ENCODE data around the gene QPCTL. TPM values are rescaled to one million over a fixed set of nuclear protein-coding genes. Genes with fewer than 3 reads are reported as not detected.
A peak's percentile ranks its signal among the peaks of the same experiment; 100 is the strongest.

Gene QPCTL
- total RNA-seq, 1 donor from 2014 or later = 21.1 TPM

- peak; percentile 50 for ATAC-seq (ENCODE audit: low read depth)
Observed at GRCh38 chr19:45645631-45646344, 46.7 kb upstream of the QPCTL start.

GRCh38 chr19:45646345-45646698 is 46.1 kb upstream of the QPCTL start:
- CTCF ChIA-PET = interaction anchor here (1.0 to 1.3 kb wide), 3 partner anchors 28 to 207 kb away, joined by 3 to 4 read pairs (median 3); partner anchors contain the start of gene OPA3
- intact Hi-C loops (cut with micrococcal nuclease) = loop anchor here (10.0 kb wide), 2 partner anchors 242 to 892 kb away; partner anchors contain the start of genes POLR1G and PPP1R13L
- no peak overlapping the region for H3K27ac Mint-ChIP-seq
- POLR2A ChIA-PET = interaction anchor here (0.6 to 1.6 kb wide), 8 partner anchors 10 to 168 kb away, joined by 3 to 10 read pairs (median 4); partner anchors contain the start of genes GIPR, OPA3 and QPCTL
- TF ChIP-seq CTCF (IDR thresholded peaks at IDR 0.05) = no peak
- peaks cover 4% of the 10 kb centered on the region for H3K27me3 Mint-ChIP-seq
- H3K4me3 Mint-ChIP-seq = peak overlapping the region; percentile 78
- no peaks in the 10 kb centered on the region for H3K9me3 Mint-ChIP-seq
- DNase-seq (no peak), ATAC-seq (ENCODE audit: low read depth) (no peak)
- peaks cover 33% of the 10 kb centered on the region for H3K4me1 Mint-ChIP-seq
- no peaks in the 10 kb centered on the region for H3K36me3 Mint-ChIP-seq (ENCODE audit: low read depth)

More at GRCh38 chr19:45645631-45646344, 46.7 kb upstream of the QPCTL start:
- Mint-ChIP-seq H3K4me1 (peaks cover 39% of the 10 kb centered on the region), H3K27me3 (peaks cover 3% of the 10 kb centered on the region), H3K9me3 (no peaks in the 10 kb centered on the region), H3K27ac (no peak overlapping the region), H3K36me3 (ENCODE audit: low read depth) (peaks cover 3% of the 10 kb centered on the region), H3K4me3 (peak overlapping the region; percentile 78)
- no peak for TF ChIP-seq CTCF (IDR thresholded peaks at IDR 0.05)
- intact Hi-C loops (cut with micrococcal nuclease) = loop anchor here (10.0 kb wide), 2 partner anchors 241 to 891 kb away; partner anchors contain the start of genes POLR1G and PPP1R13L
- CTCF ChIA-PET = interaction anchor here (1.0 to 1.3 kb wide), 3 partner anchors 28 to 206 kb away, joined by 3 to 4 read pairs (median 3); partner anchors contain the start of gene OPA3
- POLR2A ChIA-PET = interaction anchor here (0.6 to 1.6 kb wide), 11 partner anchors 11 to 167 kb away, joined by 3 to 10 read pairs (median 5); partner anchors contain the start of genes GIPR, OPA3 and QPCTL
- DNase-seq = peak; percentile 64

- intact Hi-C loops (cut with micrococcal nuclease) = no loop called here
- ATAC-seq (ENCODE audit: low read depth) = no peak
- TF ChIP-seq CTCF (IDR thresholded peaks at IDR 0.05) = no peak
- H3K27ac Mint-ChIP-seq = no peak overlapping the region
- no peaks in the 10 kb centered on the region for H3K36me3 Mint-ChIP-seq (ENCODE audit: low read depth)
- H3K4me1 Mint-ChIP-seq = peaks cover 8% of the 10 kb centered on the region
- H3K9me3 Mint-ChIP-seq = no peaks in the 10 kb centered on the region
- no peak for DNase-seq
- peaks cover 5% of the 10 kb centered on the region for H3K27me3 Mint-ChIP-seq
- POLR2A ChIA-PET = no interaction called here
- H3K4me3 Mint-ChIP-seq = no peak overlapping the region
- CTCF ChIA-PET = interaction anchor here (1.4 kb wide), 1 partner anchor 43 kb away, joined by 3 read pairs; no protein-coding TSS in a partner anchor
Observed at GRCh38 chr19:45650722-45651121, 41.7 kb upstream of the QPCTL start.

- CTCF ChIA-PET = no interaction called here
- no peak overlapping the region for H3K27ac Mint-ChIP-seq
- H3K36me3 Mint-ChIP-seq (ENCODE audit: low read depth) = no peaks in the 10 kb centered on the region
- DNase-seq = no peak
- intact Hi-C loops (cut with micrococcal nuclease) = no loop called here
- no peaks in the 10 kb centered on the region for H3K9me3 Mint-ChIP-seq
- no peak overlapping the region for H3K4me3 Mint-ChIP-seq
- POLR2A ChIA-PET = interaction anchor here (0.7 kb wide), 1 partner anchor 12 kb away, joined by 3 read pairs; no protein-coding TSS in a partner anchor
- ATAC-seq (ENCODE audit: low read depth) = no peak
- H3K27me3 Mint-ChIP-seq = peaks cover 6% of the 10 kb centered on the region
- H3K4me1 Mint-ChIP-seq = no peaks in the 10 kb centered on the region
- no peak for TF ChIP-seq CTCF (IDR thresholded peaks at IDR 0.05)
Observed at GRCh38 chr19:45653634-45654033, 38.8 kb upstream of the QPCTL start.

GRCh38 chr19:45655073-45655472 is 37.4 kb upstream of the QPCTL start:
- Mint-ChIP-seq H3K36me3 (ENCODE audit: low read depth) (no peaks in the 10 kb centered on the region), H3K27me3 (peaks cover 13% of the 10 kb centered on the region), H3K4me3 (no peak overlapping the region), H3K9me3 (no peaks in the 10 kb centered on the region), H3K4me1 (no peaks in the 10 kb centered on the region), H3K27ac (no peak overlapping the region)
- ChIA-PET CTCF (no interaction called here), POLR2A (no interaction called here)
- intact Hi-C loops (cut with micrococcal nuclease) = no loop called here
- DNase-seq = no peak
- no peak for ATAC-seq (ENCODE audit: low read depth)
- TF ChIP-seq CTCF (IDR thresholded peaks at IDR 0.05) = no peak
